NCI-H2227 treated with DMSO at 0.1 percent for 48 hours (cell line): ENCODE results near the gene NPC2.
"Not testable (repeated sequence)": the region's sequence is repeated elsewhere in the genome, so short reads cannot be mapped to it uniquely, and the experiment has no call there.

Source experiments
- DNase-seq: peaks from one replicate; lab custom pipeline; 2025; lab: John Stamatoyannopoulos, UW

Gene NPC2

DNA sequence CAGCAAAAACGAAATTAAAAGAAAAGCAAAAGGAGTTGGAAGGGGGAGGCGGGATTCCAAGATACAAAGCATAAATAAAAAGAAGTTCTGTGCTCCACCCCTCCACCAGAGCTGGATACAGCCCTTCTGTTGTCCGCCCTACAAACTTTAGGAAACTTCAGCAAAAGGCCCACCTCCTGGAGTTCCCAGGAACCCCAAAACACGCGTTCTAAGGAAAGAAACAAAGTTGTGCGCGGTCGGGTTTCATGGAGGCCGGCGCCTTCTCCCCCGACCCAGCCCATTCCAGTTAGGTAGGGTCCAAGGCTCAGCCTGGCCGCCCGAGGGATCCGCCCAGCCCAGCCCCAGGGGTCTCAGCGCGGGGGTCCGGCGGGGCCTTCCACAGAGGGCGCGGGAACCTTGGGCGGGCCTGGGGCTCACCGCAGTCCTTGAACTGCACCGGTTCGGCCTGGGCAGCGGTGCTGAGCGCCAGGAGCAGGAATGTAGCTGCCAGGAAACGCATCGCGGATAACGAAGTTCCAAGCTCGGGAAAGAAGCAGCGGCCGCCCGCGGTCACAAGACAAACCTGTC is at the start of gene NPC2:
Gene NPC2 (minus strand): TSS at position 530 of the 567 bp plus-strand sequence. CDS start 31 bp downstream, at position 499.
- DNase-seq = no peak

DNA sequence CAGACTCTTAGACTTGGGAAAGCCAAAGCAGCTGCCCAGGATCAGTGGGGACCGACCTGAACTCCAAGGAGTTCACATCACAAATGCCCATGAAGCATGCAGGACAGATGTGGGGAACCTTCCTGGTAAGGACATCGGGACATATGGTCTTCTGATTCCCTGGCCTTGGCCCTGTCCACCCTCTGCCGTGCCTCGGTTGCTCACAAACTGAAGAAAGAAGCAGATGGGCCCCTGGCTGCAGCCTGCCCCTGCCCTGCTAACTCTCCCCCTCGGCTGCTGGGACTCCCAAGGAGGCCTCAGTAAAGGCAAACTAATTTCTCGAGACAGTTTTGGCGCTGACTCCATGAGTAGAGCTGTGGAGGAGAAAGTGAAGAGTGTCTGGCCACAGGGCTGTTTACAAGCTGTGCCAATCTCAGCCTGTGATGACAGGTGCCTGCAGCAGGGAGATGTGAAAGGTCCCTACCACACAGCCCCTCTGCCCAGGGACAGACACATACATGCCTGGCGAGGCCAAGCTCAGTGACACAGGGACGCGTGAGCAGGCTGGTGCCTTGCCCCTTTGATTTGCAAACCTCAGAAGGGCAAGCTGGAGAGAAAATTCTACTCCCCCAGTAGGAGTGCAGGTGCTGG is 49.1 kb upstream of the NPC2 start:
- no peak for DNase-seq

DNA sequence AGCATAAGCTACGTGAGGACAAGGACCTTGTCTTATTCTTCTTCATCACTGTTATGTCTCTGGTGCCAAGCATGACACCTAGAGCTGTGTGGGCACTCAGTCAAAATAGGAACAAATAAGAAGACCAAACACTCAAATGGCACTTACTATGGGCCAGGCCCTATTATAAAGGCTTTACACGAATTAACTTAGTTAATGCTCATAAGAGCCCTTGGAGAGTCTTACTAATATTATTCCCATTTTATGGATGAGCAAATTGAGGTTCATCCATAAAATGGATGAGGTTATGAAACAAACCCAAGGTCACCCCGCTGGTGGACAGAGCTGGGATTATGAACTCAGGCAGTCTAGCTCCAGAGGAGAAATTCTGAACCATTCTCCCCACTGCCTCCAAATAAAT is 48.1 kb upstream of the NPC2 start:
- no peak for DNase-seq

DNA sequence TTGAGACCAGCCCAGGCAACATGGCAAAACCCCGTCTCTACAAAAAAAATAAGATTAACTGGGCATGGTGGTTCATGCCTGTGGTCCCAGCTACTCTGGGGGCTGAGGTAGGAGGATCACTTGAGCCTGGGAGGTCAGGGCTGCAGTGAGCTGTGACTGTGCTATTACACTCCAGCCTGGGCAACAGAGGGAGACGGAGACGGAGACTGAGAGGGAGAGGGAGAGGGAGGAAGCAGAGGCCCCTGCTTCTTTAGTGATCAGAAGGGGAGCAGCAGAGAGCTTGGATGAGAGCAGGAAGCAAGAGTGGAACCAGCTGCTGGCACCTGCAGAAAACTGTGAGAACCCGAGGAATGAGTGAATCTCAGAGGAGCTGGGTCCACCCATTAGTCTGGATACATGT is 46.4 kb upstream of the NPC2 start:
- DNase-seq = no peak

DNA sequence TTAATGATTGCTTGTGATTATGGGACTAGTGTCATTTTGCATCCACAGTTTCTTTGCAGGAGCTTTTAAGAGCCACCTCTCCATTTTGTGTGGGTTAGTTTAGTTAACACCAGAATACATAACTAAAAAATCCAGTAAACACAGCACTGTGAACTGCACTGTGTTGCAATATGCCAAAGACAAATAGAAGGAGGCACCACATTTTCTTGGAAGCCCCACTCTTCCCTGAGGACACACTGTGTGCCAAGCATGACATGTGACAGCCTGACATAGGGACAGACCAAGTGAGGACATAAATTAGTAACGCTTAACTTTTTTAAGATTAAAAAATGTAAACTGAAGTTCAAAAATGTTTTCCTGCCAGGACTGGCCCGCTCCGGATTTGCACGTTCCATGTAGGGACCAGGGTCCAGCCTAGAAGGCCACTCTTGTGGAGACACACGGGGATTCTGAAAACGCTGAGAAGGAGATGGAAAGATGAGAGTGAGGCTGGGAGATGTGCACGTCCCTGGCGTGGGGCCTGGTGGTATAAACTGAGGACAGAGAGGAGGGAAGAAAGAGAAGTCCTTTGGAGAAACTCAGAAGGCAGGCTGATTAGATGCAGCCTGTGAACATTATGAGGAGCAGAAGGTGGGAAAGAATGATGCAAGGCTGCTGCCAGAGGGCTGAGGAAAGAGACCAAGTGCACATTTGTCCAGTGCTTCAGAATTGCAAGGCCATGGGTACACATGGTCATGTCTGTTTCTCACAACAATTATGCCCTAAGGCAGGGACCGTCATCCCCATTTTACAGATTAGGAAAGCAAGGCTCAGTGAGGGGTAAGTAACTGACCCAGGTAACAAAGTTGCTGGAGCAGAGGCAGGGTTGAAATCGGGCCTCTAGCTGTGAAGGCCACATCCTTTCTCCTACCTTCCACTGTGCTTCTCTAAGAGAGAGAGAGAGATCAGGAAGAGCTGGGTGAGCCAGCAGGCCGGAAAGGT is 45.6 kb upstream of the NPC2 start:
- DNase-seq = no peak

DNA sequence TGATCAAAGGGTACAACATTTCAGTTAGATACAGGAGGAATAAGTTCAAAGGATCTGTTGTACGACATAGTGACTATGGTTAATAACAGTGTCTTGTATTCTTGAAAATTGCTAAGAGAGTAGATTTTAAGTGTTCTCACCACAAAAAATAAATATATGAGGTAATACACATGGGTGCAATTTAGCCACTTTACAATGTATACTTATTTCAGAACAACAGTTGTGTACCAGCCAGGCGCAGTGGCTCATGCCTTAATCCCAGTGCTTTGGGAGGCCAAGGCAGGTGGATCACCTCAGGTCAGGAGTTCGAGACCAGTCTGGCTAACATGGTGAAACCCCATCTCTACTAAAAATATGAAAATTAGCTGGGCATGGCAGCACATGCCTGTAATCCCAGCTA is 43.2 kb upstream of the NPC2 start:
- DNase-seq = not testable (repeated sequence)

DNA sequence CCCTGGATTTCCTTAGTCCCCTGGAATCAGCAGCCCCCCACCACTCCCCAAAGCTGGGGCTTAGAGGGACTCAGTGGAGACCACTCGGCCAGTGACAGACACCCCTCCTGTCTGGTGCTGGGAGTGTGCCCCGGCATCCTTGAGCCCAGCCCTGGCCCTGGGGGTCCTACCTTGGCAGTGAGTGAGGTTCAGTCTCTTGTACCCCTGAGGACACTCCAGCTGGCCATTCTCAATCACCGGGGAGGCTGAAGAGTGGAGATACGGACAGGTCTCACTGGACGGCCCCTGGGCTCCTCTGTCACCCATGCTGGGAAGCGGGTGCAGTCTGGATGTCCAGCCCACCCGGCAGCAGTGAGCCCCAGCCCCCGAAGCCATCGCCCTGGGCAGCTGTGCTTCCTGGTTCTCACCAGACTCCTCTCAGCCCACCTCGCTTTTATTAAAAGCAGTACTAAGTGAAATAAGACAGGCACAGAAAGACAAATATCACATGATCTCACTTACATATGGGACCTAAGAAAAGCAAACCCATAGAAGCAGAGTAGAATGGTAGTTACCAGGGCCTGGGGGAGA is 42.7 kb upstream of the NPC2 start:
- no peak for DNase-seq

DNA sequence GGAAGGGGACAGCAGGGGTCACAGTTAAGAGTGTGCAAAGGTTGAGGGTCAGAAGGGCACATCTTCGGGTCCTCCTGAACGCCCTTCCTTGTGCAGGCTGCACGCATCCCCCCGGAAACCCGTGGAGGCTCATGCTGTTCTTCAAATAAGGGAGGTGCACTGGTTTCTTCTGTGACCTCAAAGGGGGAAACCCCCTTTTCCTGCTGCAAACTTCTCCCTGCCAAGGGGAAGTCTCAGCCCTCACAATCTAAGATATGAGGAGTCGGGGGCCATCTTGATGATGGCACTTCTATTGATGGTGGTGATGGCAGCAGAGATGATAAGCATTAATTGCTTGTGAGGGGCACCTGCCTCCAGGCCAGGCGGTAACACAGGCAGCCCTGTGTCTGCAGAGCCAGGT is 40.5 kb upstream of the NPC2 start:
- no peak for DNase-seq

DNA sequence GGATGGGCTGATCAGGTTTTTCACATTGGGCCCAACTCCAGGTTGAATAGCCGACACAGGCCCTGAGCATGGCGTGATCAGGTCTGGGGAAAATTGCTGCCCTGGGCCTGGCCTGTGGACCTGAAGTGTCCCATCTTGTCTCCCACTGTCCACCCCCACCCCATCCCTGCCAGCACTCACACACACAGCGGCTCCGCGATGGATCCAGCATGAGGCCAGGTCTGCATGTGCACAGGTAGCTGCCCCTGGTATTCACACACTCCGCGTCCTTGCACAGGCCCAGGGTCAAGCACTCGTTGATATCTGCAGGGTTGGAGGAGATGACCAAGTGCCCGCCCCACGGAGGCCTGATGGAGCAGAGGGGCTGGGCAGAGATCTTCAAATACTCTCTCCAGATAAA is 39.1 kb upstream of the NPC2 start:
- DNase-seq = no peak

DNA sequence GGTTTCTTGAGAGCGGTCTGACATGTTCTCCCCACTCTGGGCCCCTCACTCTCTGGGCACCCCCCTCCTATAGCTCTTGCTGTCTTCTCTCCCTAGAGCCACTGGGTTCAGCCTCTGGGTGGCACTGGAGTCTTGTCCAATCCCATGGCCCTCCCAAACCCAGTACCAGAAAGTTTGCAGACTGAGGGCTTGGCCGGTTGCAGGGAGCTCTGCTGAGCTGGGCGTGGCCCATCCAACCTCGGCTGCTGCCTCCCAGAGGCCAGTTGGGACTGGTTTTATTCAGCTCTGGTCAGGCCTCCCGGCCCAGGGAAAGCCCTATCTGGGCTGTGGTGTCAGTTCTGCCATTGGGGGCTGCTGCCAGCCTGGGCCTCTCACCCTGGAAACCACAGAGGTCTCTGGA is 38.4 kb upstream of the NPC2 start:
- DNase-seq = no peak

DNA sequence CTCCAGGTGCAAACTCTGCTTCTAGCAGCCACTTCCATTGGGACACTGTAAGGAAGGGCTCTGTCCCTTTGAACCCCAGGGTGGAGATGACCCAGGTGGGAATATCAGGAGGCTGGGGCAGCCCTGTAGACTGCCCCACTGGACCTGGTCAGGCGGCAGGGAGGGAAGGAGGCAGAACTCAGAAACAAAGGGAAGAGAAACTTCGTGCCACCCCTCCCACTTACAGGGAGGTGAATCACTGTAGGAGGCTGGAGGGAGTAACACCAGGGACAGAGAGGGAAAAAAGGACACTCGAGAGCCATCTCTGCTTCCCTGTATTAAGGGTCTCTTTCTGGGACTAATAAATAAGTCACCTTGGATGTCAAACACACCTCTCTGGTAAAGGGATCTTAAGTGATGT is 37.9 kb upstream of the NPC2 start:
- DNase-seq = no peak

DNA sequence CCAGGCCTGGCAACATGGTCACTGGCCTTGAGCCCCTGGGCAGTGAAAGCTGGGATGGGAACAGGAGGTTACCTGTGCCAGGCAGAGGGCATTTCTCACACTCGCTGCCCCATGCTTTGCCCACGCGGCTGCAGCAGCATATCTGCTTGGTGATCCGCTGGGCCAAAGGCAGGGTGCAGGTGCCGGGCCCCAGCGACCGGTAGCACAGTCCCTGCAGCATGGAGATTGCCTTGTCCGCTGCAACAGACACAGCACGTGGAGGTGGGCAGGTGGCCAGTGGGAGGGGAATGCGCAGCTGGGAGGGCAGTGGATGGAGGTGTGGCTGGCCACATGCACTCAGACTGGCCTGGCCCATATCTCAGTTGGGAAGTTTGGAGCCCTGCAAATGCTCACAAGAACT is 35.8 kb upstream of the NPC2 start:
- DNase-seq = no peak

DNA sequence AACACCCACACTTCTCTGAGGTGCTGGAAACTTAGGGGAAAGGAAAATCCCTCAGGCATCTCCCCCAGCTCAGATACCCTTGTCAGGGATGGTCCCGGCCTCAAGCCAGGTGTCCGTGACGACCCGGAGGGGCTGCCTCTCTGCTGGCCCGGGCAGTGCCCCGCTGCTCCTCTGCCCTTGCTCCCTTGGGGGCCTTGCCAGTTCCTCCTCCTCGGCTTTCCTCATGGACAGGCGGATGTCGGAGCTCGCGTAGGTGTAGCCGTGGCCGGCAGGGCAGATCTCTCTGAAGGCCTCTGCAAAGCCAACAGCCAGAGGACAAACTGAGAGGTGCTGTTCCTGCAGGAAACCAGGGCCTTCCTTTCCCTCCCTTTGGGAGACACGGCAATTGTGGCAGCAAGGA is 35.3 kb upstream of the NPC2 start:
- DNase-seq = no peak

DNA sequence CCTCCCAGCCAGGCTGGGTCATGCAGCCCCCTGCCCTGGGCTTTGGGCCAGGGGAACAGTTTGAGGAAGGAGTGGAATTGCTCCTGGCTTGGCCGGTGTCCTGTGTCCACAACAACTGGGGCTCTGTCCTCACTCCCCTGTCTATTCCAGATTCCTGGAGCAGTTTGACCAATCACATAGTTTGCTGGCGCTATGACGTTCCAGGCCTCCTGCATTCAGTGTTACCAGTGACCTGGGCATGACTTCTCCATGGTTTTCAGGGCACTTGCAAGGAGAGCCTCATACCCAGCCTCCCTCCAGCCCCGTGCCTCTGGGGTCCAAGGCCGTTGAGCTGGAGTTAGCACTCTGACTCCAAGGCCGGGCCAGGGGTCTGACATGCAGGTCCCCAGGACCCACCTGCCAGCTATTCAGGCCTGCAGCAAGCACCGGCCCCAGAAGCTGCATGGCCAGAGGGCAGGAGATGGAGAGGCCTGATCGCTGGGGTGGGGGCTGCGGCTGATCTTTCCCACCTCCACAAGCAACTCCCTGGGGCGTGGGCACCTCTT is 34.7 kb upstream of the NPC2 start:
- DNase-seq = no peak

DNA sequence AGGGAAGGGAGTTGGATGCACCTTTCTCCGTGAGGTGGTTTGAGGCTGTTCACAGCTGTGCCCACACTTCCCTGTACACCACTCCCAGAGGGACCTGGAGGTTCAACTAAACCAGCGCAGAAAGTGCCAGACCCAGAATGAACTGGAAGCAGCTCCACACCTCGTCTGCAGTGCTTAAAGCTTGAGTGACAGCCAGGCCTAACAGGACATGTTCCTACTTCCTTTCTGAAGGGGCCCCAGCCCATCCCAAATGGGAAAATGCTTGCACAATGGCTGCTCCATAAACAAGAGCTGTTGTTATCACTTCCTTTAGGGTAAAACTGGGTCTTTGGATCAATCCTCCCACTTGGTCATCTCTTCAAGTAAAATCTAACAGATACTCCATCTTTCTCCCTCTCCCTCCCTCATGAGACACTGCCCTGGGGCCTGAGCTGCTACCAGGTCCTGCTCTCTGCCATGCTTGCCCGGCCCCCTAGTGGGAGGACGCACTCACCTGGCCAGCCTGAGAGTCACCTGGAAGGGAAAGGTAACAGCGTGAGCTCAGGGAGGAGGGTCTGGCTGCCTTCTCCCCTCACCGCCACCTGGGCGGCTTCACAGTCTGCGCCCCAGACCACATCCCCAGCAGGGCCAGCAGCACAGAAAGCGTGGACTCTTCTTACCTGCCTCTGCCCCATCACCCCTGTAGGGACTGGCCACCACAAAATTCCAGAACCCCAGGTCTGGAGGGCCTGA is 33.9 kb upstream of the NPC2 start:
- no peak for DNase-seq

DNA sequence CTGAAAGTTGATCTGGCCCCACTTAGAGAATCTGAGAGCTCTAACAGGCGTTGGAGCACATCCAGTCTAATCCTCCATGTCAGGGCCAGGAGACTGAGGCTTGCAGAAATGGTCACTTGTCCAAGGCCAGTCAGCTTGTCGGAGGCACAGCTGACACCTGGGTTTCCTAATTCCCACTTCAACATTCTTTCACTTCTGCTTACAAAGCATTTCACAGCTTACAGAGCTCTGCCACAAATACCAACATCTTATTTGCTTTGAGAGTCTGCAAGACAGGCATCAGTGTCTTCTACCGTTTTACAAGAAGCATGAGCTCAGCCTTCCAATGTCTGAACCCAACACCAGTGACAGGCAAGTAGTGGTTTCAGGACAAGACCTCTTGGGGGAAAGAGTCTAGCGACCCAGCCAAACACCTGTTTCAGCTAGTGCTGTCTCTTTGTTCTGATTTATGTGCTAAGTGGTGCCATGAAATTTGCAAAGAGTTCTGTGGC is 32.3 kb upstream of the NPC2 start:
- no peak for DNase-seq

DNA sequence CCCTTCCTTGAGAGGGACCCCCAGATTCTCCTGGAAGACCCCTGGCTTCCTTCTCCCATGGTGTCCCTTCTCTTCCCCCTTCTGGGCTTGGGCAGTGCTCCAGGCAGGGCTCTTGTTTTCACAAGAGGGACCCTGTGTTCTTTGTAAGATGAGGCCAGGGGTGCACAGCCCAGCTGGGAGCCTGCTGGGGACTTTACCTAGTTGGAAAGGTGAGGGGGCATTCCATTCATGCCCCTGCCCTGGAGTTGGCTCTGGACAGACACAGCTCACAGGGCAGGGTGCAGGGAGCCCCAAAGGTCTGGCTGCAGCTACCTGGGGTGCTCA is 31.7 kb upstream of the NPC2 start:
- DNase-seq = no peak

DNA sequence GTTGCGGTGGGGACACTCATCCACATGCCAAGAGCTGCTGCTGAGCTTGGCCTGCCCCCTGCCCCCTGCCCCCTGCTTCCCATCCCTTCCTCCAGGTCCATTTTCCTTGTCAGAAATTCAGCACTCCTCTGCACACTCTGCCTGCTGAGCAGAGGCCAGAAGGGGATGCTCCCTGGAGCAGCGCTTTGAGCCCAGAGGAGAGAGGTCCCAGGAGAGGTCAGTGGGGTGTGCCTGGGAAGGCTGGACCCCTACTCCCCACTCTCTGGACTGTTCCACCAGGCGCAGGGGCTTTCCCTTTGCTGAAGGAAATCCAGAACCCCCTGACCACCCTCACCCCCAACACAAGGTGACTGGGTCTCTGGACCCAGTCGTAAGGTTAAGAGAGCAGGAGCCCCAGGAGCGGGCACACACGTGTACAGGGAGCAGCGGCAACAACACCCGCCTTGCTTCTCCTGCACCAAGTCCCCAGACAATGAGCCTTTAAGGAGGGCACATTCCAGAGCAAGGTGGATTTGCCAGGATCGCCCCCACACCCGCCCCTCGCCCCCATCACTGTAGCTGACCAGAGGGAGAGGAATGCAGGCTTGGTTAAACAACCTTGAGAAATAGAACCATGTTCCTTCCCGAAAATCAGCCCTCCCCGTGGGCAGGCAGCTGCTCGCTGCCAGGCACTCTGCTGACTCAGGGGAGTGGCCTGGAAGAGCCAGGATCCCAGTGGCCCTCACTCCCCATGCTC is 31.1 kb upstream of the NPC2 start:
- no peak for DNase-seq

DNA sequence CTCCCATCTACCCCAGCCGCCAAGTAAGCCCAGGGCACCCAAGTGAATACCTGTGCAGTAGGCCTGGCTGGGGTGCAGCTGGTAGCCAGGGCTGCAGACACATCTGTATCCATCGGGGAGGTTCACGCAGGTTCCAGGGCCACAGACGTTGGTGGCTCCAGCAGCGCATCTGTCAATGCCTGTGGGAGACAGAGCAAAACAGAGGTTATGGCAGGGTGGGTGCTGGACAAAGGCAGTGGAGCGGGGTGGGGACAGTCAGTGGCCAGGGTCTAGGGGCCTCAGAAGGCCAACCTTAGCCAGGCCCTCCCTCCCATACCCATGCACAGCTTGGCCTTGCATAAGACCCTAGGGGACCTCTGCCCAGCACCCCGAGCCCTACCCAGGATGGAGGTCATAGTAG is 29.6 kb upstream of the NPC2 start:
- no peak for DNase-seq

DNA sequence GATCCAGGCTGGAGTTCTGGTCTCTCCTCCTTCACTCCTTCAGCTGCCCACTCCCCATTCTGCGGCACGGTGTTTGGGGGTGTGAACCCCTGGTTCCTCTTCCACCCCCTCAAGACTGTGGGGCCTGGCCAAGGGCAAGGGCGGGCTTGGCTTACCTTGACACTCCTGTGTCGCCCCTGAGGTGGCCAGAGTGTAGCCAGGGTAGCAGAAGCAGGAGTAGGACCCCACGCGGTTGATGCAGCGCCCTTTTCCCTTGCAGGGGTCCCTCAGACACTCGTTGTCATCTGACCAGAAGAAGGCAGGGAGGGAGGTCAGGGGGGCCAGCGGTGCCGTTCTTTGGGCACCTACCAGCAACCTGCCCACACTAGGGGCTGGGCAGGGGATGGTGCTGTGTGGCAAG is 28.7 kb upstream of the NPC2 start:
- DNase-seq = no peak
